GM21825 (cell line): ENCODE data around the gene KIF3B.
"Not testable (repeated sequence)": the region's sequence is repeated elsewhere in the genome, so short reads cannot be mapped to it uniquely, and the experiment has no call there.

Source experiments
- ATAC-seq: cut with Tn5 transposase; IDR thresholded peaks from one replicate; pipeline ENCODE4 v1.9.1; 2021; ENCODE audit warnings: mild to moderate bottlenecking, moderate library complexity; ENCODE audit not compliant: unreplicated experiment

KIF3B gene

GRCh38 chr20:32327087-32327681 lies 49.7 kb downstream of the KIF3B start:
- no peak for ATAC-seq

- ATAC-seq = no peak
Measured at GRCh38 chr20:32329817-32330554, 52.5 kb downstream of the KIF3B start.

GRCh38 chr20:32330555-32330897 lies 53.1 kb downstream of the KIF3B start:
- no peak for ATAC-seq

GRCh38 chr20:32332614-32333013 lies 55.2 kb downstream of the KIF3B start:
- ATAC-seq = peak; percentile 2

- ATAC-seq = peak; percentile 72
Measured at GRCh38 chr20:32333181-32333987, 55.9 kb downstream of the KIF3B start.

GRCh38 chr20:32333988-32334885 lies 56.8 kb downstream of the KIF3B start:
- no peak for ATAC-seq

- ATAC-seq = no peak
Measured at GRCh38 chr20:32336918-32337347, 59.5 kb downstream of the KIF3B start.

- ATAC-seq = no peak
Measured at GRCh38 chr20:32337937-32338661, 60.6 kb downstream of the KIF3B start.

GRCh38 chr20:32338665-32339064 lies 61.2 kb downstream of the KIF3B start:
- ATAC-seq = no peak

- ATAC-seq = no peak
Measured at GRCh38 chr20:32339116-32339515, 61.7 kb downstream of the KIF3B start.

GRCh38 chr20:32341053-32341452 lies 63.6 kb downstream of the KIF3B start:
- ATAC-seq = not testable (repeated sequence)

- ATAC-seq = no peak
Measured at GRCh38 chr20:32343439-32343838, 66.0 kb downstream of the KIF3B start.

GRCh38 chr20:32344835-32345506 lies 67.5 kb downstream of the KIF3B start:
- ATAC-seq = no peak

GRCh38 chr20:32348207-32348606 lies 70.8 kb downstream of the KIF3B start:
- no peak for ATAC-seq

- ATAC-seq = no peak
Measured at GRCh38 chr20:32350421-32350820, 73.0 kb downstream of the KIF3B start.

- ATAC-seq = no peak
Measured at GRCh38 chr20:32352121-32352720, 74.8 kb downstream of the KIF3B start.

- no peak for ATAC-seq
Measured at GRCh38 chr20:32353848-32354496, 76.5 kb downstream of the KIF3B start.

- ATAC-seq = no peak
Measured at GRCh38 chr20:32354592-32355416, 77.4 kb downstream of the KIF3B start.
